CD8-positive, alpha-beta memory T cell (primary cell): ENCODE results near the gene MEGF10. TPM values are rescaled to one million over a fixed set of nuclear protein-coding genes. Genes with fewer than 3 reads are reported as not detected.

Experiments used
- CTCF ChIA-PET: fragments of 350-600 bp; sonication (Branson Sonifier 250); formaldehyde crosslinking; loops from one replicate; lab custom pipeline; 2021; ENCODE audit warnings: antibody characterized with exemption; lab: Charles Lee
- POLR2A ChIA-PET: fragments of 350-600 bp; sonication (Branson Sonifier 250); formaldehyde crosslinking; loops from one replicate; lab custom pipeline; 2021; ENCODE audit warnings: antibody characterized with exemption; lab: Charles Lee
- DNase-seq, 5 donors: peaks; one replicate each; pipeline versions ENCODE4 v3.0.0 to v3.0.0-alpha.2; 2020 to 2022; ENCODE audit warnings: mixed read lengths in 1 of 5
- H3K27ac ChIP-seq: one replicate; pipeline ENCODE4 v1.7.0; 2013; ENCODE audit warnings: low read depth, mild to moderate bottlenecking, low read length, moderate library complexity
- H3K27me3 ChIP-seq: 2 replicates; pipeline ENCODE4 v1.7.0; 2013; ENCODE audit warnings: low read length, mild to moderate bottlenecking; ENCODE audit not compliant: insufficient read depth, poor library complexity, severe bottlenecking
- H3K36me3 ChIP-seq: 2 replicates; pipeline ENCODE4 v1.7.0; 2013; ENCODE audit warnings: mild to moderate bottlenecking, low read length, moderate library complexity; ENCODE audit not compliant: insufficient read depth
- H3K4me1 ChIP-seq: 2 replicates; pipeline ENCODE4 v1.7.0; 2013; ENCODE audit warnings: mild to moderate bottlenecking, low read length, moderate library complexity; ENCODE audit not compliant: insufficient read depth
- H3K4me3 ChIP-seq: 2 replicates; pipeline ENCODE4 v1.7.0; 2013; ENCODE audit warnings: mild to moderate bottlenecking, low read length
- H3K9me3 ChIP-seq: 2 replicates; pipeline ENCODE4 v1.7.0; 2013; ENCODE audit warnings: mild to moderate bottlenecking, low read length
- H3K27ac Mint-ChIP-seq, 8 donors: one replicate each; pipeline ENCODE4 v1.8.0; 2020 to 2021; ENCODE audit warnings: mixed read lengths in 8 of 8, mild to moderate bottlenecking in 6 of 8, inconsistent platforms in 3 of 8, moderate library complexity in 3 of 8
- H3K27me3 Mint-ChIP-seq, 2 donors: one replicate each; pipeline ENCODE4 v1.8.0; 2020 to 2021; ENCODE audit warnings: mixed read lengths in 2 of 2, mild to moderate bottlenecking in 1 of 2, moderate library complexity in 1 of 2
- H3K36me3 Mint-ChIP-seq, 3 donors: one replicate each; pipeline ENCODE4 v1.8.0; 2020 to 2021; ENCODE audit warnings: mixed read lengths in 3 of 3, inconsistent platforms in 1 of 3, mild to moderate bottlenecking in 1 of 3
- H3K4me1 Mint-ChIP-seq, 3 donors: one replicate each; pipeline ENCODE4 v1.8.0; 2020 to 2021; ENCODE audit warnings: mixed read lengths in 3 of 3, inconsistent platforms in 1 of 3, mild to moderate bottlenecking in 1 of 3
- H3K4me3 Mint-ChIP-seq, 7 donors: one replicate each; pipeline ENCODE4 v1.8.0; 2020 to 2021; ENCODE audit warnings: mixed read lengths in 7 of 7, mild to moderate bottlenecking in 6 of 7, moderate library complexity in 4 of 7, inconsistent platforms in 2 of 7
- H3K9me3 Mint-ChIP-seq, 5 donors: one replicate each; pipeline ENCODE4 v1.8.0; 2020 to 2022; ENCODE audit warnings: mixed read lengths in 5 of 5, mild to moderate bottlenecking in 3 of 5, moderate library complexity in 2 of 5, inconsistent platforms in 1 of 5
- polyA plus RNA-seq: library from polyadenylated mRNA; unstranded; fragments of 300-500 nt; fragmentation: Illumina TruSeq; gene quantifications from one replicate; pipeline ENCODE4 v1.2.3, GENCODE V29; 2021
- total RNA-seq, 2 experiments: library from RNA; stranded (reverse); gene quantifications; one replicate each; pipeline ENCODE4 v1.2.3, GENCODE V29; 2021

MEGF10 gene
- total and polyA plus RNA-seq, 3 experiments from 2014 or later: not detected

GRCh38 chr5:127367946-127368465, 77.4 kb downstream of the MEGF10 start:
- no peak for DNase-seq
- Mint-ChIP-seq H3K9me3 (no peaks in the 10 kb centered on the region), H3K36me3 (no peaks in the 10 kb centered on the region), H3K4me1 (no peaks in the 10 kb centered on the region), H3K27ac (no peak overlapping the region), H3K4me3 (no peak overlapping the region), H3K27me3 (peaks cover 12 to 41% of the 10 kb centered on the region in 2 donors)
- Histone ChIP-seq H3K4me3 (no peak overlapping the region), H3K27me3 (no peaks in the 10 kb centered on the region), H3K9me3 (no peaks in the 10 kb centered on the region), H3K36me3 (no peaks in the 10 kb centered on the region), H3K4me1 (no peaks in the 10 kb centered on the region), H3K27ac (no peak overlapping the region)
- ChIA-PET CTCF (no interaction called here), POLR2A (no interaction called here)

DNA sequence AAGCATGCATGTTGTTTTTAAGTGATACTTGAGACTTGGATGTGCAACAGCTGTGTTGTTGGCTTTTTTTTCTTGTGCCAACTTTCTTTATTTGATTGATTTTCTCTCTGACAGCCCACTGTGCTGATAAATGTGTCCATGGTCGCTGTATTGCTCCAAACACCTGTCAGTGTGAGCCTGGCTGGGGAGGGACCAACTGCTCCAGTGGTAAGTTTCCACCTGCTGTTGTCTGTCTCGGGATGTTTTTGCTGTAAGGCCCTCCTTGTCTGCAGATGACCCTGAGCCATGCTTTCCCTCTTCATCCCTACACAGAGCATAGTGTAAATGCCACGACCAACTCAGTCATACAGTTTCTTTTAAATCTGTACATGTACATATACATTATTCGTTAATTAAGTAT, 79.2 kb downstream of the MEGF10 start:
- Histone ChIP-seq H3K27me3 (no peaks in the 10 kb centered on the region), H3K9me3 (no peaks in the 10 kb centered on the region), H3K27ac (no peak overlapping the region), H3K4me1 (no peaks in the 10 kb centered on the region), H3K4me3 (no peak overlapping the region), H3K36me3 (no peaks in the 10 kb centered on the region)
- no peaks in the 10 kb centered on the region for H3K4me1 Mint-ChIP-seq
- DNase-seq: no peak
- no peak overlapping the region for H3K4me3 Mint-ChIP-seq
- no peak overlapping the region for H3K27ac Mint-ChIP-seq
- peaks cover 0 to 5% (median 1%) of the 10 kb centered on the region in 5 donors for H3K9me3 Mint-ChIP-seq
- ChIA-PET CTCF (no interaction called here), POLR2A (no interaction called here)
- peaks cover 7 to 28% of the 10 kb centered on the region in 2 donors for H3K27me3 Mint-ChIP-seq
- no peaks in the 10 kb centered on the region for H3K36me3 Mint-ChIP-seq

DNA sequence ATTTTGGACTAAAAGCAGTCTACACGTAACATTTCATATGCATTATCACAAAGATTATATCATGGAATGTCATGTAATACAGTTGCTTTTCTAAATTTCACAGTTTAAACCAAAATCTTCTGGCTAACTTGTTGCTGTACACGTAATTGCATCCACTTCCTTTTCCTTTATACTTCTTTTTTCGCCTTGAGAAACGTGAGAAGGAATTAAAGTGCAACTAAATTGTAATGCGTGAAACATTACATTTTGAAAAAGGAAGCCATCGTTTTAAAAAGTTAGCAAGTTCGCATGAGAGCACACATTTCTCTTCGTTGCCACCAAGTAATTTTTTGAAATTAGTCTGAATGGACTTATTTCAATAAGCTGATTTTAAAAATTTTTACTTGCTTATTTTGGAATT, 80.0 kb downstream of the MEGF10 start:
- H3K4me1 Mint-ChIP-seq: no peaks in the 10 kb centered on the region
- H3K36me3 ChIP-seq: no peaks in the 10 kb centered on the region

GRCh38 chr5:127373858-127374491, 83.4 kb downstream of the MEGF10 start:
- Mint-ChIP-seq H3K36me3 (no peaks in the 10 kb centered on the region), H3K9me3 (peaks cover 0 to 5% (median 4%) of the 10 kb centered on the region in 5 donors), H3K4me1 (no peaks in the 10 kb centered on the region), H3K27ac (no peak overlapping the region), H3K27me3 (peaks cover 3 to 7% of the 10 kb centered on the region in 2 donors), H3K4me3 (no peak overlapping the region)
- DNase-seq: no peak
- ChIA-PET CTCF (no interaction called here), POLR2A (no interaction called here)
- no peaks in the 10 kb centered on the region for H3K4me1 ChIP-seq
- no peaks in the 10 kb centered on the region for H3K36me3 ChIP-seq
- no peak overlapping the region for H3K4me3 ChIP-seq
- no peak overlapping the region for H3K27ac ChIP-seq
- H3K9me3 ChIP-seq: no peaks in the 10 kb centered on the region
- H3K27me3 ChIP-seq: no peaks in the 10 kb centered on the region

More for the DNA sequence above, 80.0 kb downstream of the MEGF10 start:
- no peaks in the 10 kb centered on the region for H3K36me3 Mint-ChIP-seq
- Histone ChIP-seq H3K9me3 (no peaks in the 10 kb centered on the region), H3K27ac (no peak overlapping the region), H3K4me3 (no peak overlapping the region), H3K27me3 (no peaks in the 10 kb centered on the region), H3K4me1 (no peaks in the 10 kb centered on the region)
- H3K27ac Mint-ChIP-seq: no peak overlapping the region
- DNase-seq: no peak
- CTCF ChIA-PET: no interaction called here
- H3K27me3 Mint-ChIP-seq: peaks cover 6 to 24% of the 10 kb centered on the region in 2 donors
- no peak overlapping the region for H3K4me3 Mint-ChIP-seq
- POLR2A ChIA-PET: no interaction called here
- H3K9me3 Mint-ChIP-seq: peaks cover 0 to 5% (median 4%) of the 10 kb centered on the region in 5 donors

- H3K4me3 Mint-ChIP-seq: no peak overlapping the region
- POLR2A ChIA-PET: no interaction called here
- no peaks in the 10 kb centered on the region for H3K36me3 Mint-ChIP-seq
- peaks cover 0 to 5% (median 4%) of the 10 kb centered on the region in 5 donors for H3K9me3 Mint-ChIP-seq
- H3K4me1 Mint-ChIP-seq: no peaks in the 10 kb centered on the region
- CTCF ChIA-PET: no interaction called here
- H3K36me3 ChIP-seq: no peaks in the 10 kb centered on the region
- no peaks in the 10 kb centered on the region for H3K9me3 ChIP-seq
- DNase-seq: no peak
- H3K4me3 ChIP-seq: no peak overlapping the region
- peaks cover 7 to 14% of the 10 kb centered on the region in 2 donors for H3K27me3 Mint-ChIP-seq
- H3K27ac ChIP-seq: no peak overlapping the region
- no peaks in the 10 kb centered on the region for H3K4me1 ChIP-seq
- no peak overlapping the region for H3K27ac Mint-ChIP-seq
- H3K27me3 ChIP-seq: no peaks in the 10 kb centered on the region
Observed at GRCh38 chr5:127375124-127375523, 84.5 kb downstream of the MEGF10 start.

- no peak overlapping the region for H3K4me3 ChIP-seq
- H3K27ac ChIP-seq: no peak overlapping the region
- H3K27ac Mint-ChIP-seq: no peak overlapping the region
- H3K36me3 Mint-ChIP-seq: no peaks in the 10 kb centered on the region
- no peaks in the 10 kb centered on the region for H3K9me3 ChIP-seq
- no peak for DNase-seq
- no peaks in the 10 kb centered on the region for H3K27me3 ChIP-seq
- POLR2A ChIA-PET: no interaction called here
- peaks cover 7 to 15% of the 10 kb centered on the region in 2 donors for H3K27me3 Mint-ChIP-seq
- H3K4me1 Mint-ChIP-seq: no peaks in the 10 kb centered on the region
- H3K9me3 Mint-ChIP-seq: peaks cover 0 to 5% (median 4%) of the 10 kb centered on the region in 5 donors
- CTCF ChIA-PET: interaction anchor here (0.6 kb wide), 1 partner anchor 608 kb away, joined by 4 read pairs; no protein-coding TSS in a partner anchor
- no peak overlapping the region for H3K4me3 Mint-ChIP-seq
- no peaks in the 10 kb centered on the region for H3K36me3 ChIP-seq
- no peaks in the 10 kb centered on the region for H3K4me1 ChIP-seq
Observed at GRCh38 chr5:127375544-127376091, 85.0 kb downstream of the MEGF10 start.

GRCh38 chr5:127377651-127378050, 87.1 kb downstream of the MEGF10 start:
- Mint-ChIP-seq H3K4me1 (no peaks in the 10 kb centered on the region), H3K27ac (no peak overlapping the region), H3K9me3 (peaks cover 0 to 5% (median 4%) of the 10 kb centered on the region in 5 donors), H3K4me3 (no peak overlapping the region), H3K27me3 (peaks cover 10 to 29% of the 10 kb centered on the region in 2 donors), H3K36me3 (no peaks in the 10 kb centered on the region)
- DNase-seq: no peak
- POLR2A ChIA-PET: no interaction called here
- Histone ChIP-seq H3K4me1 (no peaks in the 10 kb centered on the region), H3K36me3 (no peaks in the 10 kb centered on the region), H3K27ac (no peak overlapping the region), H3K27me3 (no peaks in the 10 kb centered on the region), H3K4me3 (no peak overlapping the region), H3K9me3 (no peaks in the 10 kb centered on the region)
- CTCF ChIA-PET: no interaction called here

GRCh38 chr5:127385936-127386335, 95.3 kb downstream of the MEGF10 start:
- H3K27me3 Mint-ChIP-seq: peaks cover 3 to 22% of the 10 kb centered on the region in 2 donors
- no peaks in the 10 kb centered on the region for H3K4me1 ChIP-seq
- no peaks in the 10 kb centered on the region for H3K9me3 ChIP-seq
- H3K4me1 Mint-ChIP-seq: no peaks in the 10 kb centered on the region
- no peak overlapping the region for H3K4me3 ChIP-seq
- no peaks in the 10 kb centered on the region for H3K27me3 ChIP-seq
- H3K9me3 Mint-ChIP-seq: no peaks in the 10 kb centered on the region
- H3K27ac ChIP-seq: no peak overlapping the region
- H3K4me3 Mint-ChIP-seq: no peak overlapping the region
- DNase-seq: no peak
- ChIA-PET CTCF (no interaction called here), POLR2A (no interaction called here)
- H3K36me3 ChIP-seq: no peaks in the 10 kb centered on the region
- H3K27ac Mint-ChIP-seq: no peak overlapping the region
- H3K36me3 Mint-ChIP-seq: no peaks in the 10 kb centered on the region
